ENCODE data around the gene ACTR3.
A peak's percentile ranks its signal among the peaks of the same experiment; 100 is the strongest.

Gene ACTR3

DNA sequence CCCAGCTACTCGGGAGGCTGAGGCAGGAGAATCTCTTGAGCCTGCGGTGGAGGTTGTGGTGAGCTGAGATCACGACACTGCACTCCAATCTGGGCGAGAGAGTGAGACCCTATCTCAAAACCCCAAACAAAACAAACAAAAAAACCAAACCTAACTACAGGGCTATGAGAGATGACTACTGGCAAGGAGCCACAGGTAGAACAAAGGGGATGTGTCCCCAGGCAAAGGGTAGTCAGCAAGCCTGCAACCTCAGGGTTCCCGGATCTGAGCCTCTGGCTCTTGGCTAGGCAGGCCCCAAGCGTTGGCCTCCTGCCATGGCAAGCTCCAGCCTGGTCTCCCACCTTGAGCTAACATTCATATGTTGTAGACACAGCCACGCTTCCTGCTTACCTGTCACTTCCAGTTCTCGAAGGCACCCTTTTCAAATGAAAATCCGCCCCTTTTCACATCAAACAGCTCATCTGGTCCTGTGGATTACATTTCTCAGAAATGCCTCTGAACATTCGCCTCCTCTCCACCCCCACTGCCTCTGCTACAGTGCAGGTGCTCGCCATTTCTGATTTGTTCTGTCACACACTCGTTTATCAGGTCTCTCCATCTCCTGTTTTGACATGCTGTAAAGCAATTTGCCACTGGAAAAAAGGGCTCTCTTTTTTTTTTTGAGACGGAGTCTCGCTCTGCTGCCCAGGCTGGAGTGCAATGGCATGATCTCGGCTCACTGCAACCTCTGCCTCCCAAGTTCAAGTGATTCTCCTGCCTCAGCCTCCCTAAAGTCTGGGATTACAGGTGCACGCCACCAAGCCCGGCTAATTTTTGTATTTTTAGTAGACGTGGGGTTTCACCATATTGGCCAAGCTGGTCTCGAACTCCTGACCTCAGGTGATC, 13.1 kb upstream of the ACTR3 start:
- DNase-seq (ENCODE audit: low read depth in 2 of 2): peak; percentile 28 to 68

DNA sequence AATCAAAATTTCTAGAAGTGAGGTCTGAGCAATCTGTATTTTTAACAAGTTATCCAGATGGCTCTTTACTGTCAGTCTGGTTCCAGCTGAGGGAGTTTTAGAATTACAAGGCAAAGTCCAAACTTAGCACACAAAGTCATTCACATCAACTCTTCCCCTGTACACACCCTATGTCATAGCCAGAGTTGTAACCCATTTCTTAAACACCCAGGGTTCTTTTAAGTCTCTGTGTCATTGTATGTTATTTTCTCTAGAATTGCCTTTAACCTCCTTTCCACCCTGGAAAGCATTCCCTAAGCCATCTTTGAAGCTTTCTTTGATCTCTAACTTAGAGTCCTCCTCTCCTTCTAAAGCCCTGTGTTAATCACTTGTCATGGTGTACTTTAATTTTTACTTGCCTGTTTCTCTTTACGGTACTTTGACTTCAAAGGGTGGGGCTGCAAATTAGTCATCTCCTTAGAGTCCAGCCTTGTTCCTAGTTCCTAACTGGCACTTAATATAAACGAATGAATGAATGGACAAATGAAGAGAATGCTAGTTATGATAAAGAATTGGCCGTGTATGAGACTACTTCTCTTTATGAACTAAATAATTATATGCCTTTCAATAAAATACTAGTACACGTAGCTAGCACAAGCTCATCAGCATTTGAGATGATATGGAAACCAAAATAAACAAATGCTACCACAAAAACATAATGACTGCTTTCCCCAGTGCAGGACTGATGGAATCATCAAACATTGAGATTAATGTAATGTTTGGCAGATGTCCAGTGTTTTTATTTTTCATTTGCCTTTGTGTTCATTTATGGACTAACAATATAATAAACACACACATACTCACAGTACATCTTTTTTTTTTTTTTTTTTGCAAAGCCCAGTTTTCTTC, 11.9 kb upstream of the ACTR3 start:
- DNase-seq (ENCODE audit: low read depth in 2 of 2): no peak

DNA sequence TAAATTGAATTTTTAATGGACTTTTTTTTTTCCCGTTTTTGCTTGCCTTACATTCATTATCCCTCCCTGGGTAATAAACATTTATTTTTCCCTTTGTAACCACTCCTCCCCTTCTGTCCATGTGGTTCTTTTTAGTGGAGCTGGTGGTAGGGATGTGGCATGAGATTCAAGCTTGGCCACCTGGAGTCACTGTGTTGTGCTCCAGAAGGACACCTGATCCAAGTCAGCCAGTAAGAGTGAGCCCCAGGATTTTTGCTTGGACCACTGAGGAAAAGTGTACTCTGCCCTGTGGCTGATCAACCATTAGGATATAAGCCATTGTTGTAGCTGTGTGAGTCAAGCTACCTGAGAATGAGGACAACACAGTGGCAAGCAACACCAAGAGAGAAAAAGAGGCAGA, 11.1 kb upstream of the ACTR3 start:
- DNase-seq (ENCODE audit: low read depth in 2 of 2): no peak

DNA sequence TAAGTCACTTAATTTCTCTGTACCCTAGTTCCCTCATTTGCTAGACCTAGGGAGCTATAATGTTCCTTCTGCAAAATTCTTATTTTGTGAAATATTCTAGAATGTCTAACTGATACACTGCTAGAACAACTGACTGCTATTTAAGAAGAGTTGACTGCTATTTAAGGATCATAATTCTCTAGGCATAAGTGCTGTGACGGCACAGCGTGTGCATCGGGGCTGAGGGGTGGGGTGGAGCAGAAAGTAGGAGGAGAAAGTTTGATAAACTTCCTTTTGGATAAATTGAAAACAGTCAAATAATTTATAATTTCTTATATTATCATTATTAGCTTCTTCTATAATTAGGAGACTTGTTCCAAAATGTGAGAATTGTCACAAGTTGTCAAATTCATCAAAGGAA, 10.4 kb upstream of the ACTR3 start:
- DNase-seq (ENCODE audit: low read depth in 2 of 2): no peak

DNA sequence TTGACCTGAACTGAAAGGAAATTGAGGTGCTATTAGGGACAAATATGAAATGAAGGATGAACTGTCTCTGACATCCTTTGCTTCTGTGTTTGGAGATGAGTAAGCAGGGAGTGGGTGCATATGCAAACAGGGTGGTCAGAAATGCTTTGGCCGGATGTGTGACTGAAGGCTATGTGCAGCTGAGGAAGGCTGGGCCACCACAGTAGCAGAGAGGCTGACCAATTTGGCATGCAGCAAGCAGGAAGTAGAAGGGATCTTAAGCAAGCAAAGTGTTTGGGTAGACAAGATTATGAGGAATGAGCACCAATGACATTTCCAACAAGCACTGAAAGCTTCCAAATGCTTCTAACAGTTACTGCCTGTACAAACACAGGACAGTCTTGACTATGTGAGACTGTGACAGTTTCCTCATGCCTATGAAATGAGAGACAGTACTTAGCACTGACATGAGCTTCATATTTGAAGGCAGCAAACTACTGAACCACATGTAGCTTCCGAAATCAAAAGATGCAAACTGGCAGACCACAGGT, 3.3 kb upstream of the ACTR3 start:
- DNase-seq (ENCODE audit: low read depth in 2 of 2): no peak

DNA sequence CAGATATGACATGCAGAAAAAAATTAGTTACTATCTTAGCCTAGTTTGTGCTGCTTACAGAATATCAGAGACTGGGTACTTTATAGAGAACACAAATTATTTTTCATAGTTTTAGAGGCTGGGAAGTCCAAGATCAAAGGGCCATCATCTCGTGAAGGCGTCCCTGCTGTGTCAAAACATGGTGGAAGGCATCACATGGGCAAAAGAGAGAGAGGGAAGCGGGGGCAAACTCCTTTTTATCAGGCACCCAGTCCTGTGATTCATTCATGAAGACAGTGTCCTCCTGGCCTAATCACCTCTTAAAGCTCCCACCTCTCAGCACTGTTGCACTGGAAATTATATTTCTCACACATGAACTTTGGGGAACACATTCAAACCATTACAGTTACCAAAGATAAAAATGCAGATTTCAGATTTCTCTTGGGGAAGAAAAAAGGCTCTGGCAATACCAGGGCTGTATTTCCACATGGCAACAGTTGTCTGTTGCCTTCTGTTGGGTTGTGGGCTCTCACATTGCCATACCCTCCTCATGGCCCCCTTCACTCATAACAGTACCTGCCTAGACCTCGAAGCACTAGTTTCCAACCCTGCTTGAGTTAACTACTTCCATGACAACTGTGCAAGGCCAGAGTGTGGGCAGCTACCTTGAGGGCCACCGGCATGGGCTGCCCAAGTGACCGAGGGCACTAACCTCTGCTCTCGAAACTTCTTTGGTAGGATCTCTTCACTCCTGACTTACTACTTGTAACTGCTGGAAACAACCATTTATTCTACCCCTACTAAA, 2.7 kb upstream of the ACTR3 start:
- no peak for DNase-seq (ENCODE audit: low read depth in 2 of 2)

DNA sequence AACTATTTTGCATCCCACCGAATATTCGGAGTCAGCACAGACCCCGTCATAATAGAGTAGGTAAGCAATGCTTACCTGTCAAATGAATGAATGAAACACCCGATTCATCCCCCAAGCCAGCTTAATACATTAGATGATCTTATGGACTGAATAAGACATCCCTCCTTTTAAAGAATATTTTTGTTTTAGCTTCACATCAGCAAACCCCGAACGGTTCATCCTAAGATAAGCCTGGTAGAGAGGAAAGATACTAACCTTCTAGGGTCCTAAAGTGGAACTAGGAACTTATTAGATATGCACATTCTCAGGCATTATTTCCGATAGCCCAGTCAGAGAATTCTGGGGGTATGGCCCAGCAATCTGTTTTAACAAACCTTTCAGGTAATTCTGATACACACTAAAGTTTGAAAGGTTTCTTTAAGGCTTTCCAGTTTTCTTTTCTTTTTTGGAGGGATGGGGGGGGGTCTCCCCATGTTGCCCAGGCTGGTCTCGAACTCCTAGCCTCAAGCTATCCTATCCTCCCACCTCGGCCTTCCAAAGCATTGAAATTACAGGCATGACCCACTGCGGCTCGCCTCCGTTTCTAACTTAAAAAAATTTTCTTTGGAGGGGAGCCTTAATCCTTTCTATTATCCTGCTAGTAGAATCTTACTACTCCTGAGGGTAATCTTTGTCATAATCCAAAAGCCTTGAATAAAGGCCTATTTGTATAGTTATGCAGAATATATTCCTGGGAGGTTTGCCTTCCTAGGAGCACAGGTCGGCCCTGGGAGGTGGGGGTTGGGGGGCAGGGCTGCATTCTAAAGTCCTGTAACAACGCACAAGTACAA, 1.0 kb upstream of the ACTR3 start:
- no peak for DNase-seq (ENCODE audit: low read depth in 2 of 2)

DNA sequence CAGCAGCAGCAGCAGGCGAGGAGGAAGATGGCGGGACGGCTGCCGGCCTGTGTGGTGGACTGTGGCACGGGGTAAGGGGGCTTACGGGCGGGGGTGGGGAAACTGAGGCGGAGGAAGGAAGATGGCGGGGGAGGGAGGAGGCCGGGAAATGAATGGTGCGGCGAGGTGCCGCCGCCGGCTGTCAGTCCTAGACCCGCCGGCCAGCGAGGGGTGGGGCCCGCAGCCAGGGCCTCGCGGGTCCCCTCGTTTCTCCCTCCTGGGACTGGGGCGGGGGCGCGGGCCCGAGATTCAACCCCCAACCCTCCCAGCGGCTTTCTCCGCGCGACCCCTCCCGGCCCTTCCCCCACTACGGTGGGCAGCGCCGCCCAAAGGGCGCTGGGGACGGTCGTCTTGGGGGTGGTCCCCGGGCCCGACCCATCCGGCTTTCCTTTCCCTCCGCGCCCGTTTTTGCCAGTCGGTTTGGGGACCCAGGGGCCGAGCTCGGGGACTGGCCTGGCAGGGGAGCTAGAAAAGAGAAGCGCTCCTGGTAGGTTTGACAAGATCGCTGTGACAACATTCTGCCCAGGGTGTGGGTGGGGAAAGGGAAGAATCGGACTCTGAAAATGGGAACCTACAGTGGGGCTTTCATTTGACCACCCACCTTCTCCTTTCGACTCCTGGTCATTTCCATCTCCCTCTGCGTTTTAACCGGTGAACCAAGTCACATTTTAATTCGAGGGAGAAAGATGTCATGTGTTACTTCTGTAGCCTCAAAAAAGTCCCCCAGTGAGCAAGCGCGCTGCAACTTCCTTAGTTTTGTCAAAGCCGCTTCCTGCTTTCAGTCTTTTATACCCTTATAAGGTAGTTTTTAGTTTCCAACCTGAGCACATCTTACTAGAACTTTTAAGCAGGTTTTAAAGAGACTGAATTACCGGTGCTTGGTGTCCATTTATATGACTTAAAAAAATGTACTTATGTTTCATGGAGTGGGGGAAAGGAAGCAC, 655 bp downstream of the ACTR3 start:
- peak; percentile 48 to 68 for DNase-seq (ENCODE audit: low read depth in 2 of 2)

DNA sequence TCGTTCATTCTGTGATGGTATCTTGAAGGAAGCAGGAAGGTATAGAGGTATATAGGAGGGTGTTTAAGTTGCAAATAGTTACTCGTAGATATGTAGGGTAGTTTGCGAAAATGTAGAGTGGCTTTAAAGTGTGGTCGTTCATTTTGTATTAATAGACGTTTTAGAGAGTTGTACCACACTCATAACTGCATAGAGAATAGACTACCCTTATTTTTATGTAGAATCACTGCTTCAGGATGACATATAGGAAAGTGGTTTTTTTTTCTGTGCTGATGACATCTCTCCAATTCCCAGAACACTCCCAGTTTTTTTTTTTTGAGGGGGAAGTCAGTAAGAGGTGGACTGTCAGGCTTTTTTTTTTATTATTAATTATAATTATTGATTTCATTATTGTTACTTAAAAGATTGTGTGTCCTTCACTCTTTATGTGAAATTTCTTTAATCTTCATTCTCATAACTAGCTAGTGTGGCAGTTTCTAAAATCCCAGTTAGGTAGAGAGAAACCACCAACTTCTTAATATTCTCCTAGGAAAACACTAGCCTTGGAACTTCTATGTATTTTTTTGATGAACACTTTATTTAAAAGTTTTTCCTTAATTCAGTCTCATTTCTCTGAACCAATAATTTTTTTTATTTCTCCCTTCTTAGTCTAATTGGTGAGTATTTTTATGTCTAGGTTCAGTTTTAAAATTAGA, 1.5 kb downstream of the ACTR3 start:
- no peak for DNase-seq (ENCODE audit: low read depth in 2 of 2)

DNA sequence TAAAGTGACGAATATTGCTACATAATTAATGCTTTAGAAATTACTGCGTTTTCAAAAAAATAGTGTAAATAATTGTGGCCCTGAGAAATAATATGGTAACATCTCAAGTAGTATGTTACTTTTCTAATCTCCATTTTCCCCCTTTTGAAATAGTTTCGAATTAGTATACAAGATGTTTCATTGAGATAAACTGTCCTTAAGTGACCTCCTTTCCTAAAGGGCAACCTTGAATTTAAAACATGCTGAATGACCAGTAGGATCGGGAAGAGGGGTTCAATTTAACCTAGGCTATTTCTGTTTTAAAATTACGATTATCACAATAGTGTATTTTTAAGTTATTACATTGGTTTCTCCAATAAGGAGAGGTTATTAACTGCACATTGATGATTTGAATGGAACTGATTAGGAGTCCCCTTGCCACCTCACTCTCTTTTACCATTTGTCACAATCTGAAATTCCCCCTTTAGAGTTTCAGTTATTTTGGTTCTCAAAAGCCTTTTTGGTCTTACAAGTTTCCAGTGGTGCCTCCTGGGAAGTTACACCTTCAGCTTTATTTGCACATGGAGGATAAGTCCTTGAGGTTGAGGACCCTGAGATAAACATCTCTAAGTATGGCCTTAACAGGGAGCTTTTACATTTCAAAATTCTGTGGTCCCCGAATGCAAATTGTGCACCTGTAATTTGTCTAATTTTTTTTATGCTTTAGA, 2.3 kb downstream of the ACTR3 start:
- DNase-seq (ENCODE audit: low read depth in 2 of 2): no peak

DNA sequence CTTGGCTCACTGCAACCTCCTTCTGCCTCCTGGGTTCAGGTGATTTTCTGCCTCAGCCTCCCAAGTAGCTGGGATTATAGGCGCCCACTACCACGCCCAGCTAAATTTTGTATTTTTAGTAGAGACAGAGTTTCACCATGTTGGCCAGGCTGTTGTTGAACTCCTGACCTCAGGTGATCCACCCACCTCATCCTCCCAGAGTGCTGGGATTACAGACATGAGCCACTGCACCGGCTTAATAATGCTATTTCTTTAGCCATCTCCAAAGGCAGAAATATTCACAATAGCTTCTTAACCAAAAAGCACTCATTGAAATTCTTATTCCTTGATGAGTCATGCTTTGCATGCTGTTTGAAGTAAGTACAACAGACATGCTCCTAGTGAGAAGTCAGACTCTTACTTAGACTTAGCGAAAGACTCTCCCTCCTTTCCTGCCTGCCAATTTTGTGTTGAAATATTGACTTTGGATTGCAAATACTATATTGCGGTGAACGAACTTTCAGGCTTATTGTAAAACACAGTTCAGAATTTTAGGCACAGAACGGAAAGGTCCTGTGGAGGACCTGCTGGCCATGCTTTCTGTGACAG, 4.4 kb downstream of the ACTR3 start:
- DNase-seq (ENCODE audit: low read depth in 2 of 2): no peak

DNA sequence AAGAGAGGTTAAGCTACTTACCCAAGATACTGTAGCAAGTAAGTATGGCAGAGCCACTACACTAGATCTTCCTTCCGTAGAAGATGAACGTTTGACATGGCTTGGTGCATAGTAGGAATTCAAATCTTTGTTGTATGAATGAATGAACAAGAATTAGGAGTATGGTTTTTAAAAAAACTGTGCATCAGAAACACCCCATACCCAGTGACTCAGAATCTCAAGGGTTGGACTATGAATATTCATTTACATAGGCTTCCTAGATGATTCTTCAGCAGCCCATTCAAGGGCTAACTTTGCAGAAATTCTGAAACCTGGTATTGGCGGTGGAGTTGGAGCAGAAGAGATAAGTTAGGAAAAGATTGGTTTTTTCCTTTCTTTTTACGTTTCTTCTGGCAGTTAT, 5.4 kb downstream of the ACTR3 start:
- no peak for DNase-seq (ENCODE audit: low read depth in 2 of 2)

DNA sequence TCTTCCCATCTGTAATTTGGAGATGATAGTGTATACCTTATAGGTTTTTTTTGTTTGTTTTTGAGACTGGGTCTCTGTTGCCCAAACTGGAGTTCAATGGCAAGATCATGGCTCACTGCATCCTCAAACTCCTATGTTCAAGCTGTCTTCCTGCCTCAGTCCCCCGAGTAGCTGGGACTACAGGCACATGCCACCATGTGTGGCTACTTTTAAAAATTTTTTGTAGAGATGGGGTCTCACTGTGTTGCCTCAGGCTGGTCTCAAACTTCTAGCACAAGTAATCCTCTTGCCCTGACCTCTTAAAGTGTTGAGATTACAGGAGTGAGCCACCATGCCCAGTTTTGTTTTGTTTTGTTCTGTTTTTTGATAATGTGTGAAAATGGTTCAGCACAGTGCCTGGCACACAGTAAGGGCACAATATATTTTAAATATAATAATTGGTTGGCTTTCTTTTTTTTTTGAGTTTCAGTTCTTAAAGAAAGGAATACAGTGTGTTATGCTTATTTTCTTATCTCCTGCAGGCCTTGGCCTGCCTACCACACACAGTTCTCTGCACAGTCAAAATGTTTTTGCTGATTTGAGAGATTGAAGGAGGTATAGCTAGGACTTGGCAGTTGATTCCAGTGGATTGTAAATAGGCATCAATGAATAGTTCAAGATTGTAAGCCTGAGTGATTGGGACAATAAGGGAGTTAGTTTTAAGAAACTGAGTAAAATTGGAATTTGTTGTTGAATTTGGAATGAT, 6.1 kb downstream of the ACTR3 start:
- no peak for DNase-seq (ENCODE audit: low read depth in 2 of 2)

DNA sequence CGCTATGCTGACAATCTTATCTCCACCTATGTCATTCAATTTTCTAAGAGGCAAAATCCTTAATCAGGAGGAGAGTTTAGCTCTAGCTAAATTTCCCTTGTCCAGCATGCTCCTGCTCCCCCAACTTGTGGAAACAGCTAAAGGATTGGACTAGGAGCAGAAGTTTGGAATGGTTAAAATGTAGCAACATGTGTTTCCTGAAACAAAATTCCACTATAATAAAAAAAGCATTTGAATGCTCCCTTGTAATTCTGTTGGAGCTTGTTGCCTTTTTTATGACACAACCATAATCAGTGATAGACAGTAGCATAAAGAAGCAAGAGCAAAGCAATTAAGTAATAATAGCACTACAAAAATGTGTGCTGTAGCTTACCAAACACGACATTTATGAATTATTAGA, 6.9 kb downstream of the ACTR3 start:
- no peak for DNase-seq (ENCODE audit: low read depth in 2 of 2)

DNA sequence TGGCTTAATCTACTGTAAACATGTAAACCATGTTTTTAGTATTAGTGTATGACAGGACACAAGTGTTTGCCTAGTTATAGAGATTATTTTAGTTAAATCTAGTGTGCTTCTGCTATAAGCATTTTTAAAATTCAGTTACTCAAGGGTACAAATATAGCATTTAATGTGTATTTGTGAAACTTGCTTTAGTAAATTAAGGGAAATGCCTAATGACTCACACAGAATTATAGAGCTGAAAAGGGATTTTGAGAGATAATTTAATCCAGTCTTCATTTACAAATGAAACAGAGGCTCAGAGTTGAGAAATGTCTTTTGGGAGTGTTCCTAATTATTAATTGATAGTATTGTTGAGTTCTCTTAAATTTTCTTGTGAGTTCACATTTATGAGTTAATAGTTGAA, 8.2 kb downstream of the ACTR3 start:
- DNase-seq (ENCODE audit: low read depth in 2 of 2): no peak

DNA sequence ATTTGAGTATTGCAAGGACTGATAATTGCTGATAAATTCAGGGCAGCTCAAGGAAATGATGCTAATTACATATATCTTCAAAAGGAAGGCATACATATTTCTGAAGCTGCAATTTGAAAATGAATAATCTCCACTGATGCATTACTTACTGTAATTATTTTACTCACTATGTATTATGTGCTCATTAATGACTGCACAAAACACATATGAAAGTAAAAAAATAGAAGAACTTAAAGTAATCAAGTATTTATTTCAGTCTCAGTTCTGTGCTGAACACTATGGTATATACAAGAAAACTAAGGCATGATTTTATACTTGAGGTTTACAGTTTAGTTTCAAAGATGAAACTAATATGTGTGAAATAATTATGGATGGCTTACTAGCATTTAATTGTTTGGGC, 9.3 kb downstream of the ACTR3 start:
- DNase-seq (ENCODE audit: low read depth in 2 of 2): no peak

DNA sequence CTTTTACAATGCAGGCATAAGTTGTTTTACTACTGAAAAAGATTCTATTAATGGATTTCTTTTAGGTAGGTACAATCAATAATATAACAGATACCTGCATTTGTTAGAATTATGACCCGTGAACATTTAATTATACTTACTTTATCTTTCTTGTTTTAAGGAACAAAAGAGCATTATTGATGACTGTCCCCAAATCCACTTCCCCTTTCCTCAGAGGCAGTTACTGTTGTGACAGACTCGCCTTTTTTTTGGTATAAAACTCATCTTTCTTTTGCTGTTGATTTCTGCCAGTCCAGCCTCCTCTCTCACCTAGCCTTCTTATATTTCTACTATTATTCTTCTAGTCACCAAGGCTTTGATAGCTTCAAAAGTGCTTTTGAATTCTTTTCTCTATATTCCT, 12.1 kb downstream of the ACTR3 start:
- no peak for DNase-seq (ENCODE audit: low read depth in 2 of 2)

Measured in stimulated activated CD8-positive, alpha-beta memory T cell treated with anti-CD3 and anti-CD28 coated beads, Interleukin-15, amount 100 ng/mL, for 4 hours (primary cell).